Parathyroid adenoma (tissue), 2 donors: ENCODE data around the gene GAREM1.

Source experiments
- H2AFZ ChIP-seq: fragments of 300-600 bp; sonication (generic); one replicate; pipeline ENCODE4 v1.7.0; 2017; ENCODE audit warnings: antibody characterized with exemption, mild to moderate bottlenecking
- H3K27ac ChIP-seq: fragments of 300-600 bp; sonication (generic); one replicate; pipeline ENCODE4 v1.7.0; 2017
- H3K27me3 ChIP-seq: fragments of 300-600 bp; sonication (generic); one replicate; pipeline ENCODE4 v1.7.0; 2017; ENCODE audit warnings: low read length; ENCODE audit not compliant: control insufficient read depth, insufficient read depth
- H3K36me3 ChIP-seq: fragments of 300-600 bp; sonication (generic); one replicate; pipeline ENCODE4 v1.7.0; 2017; ENCODE audit warnings: low read length; ENCODE audit not compliant: control insufficient read depth, insufficient read depth
- H3K4me1 ChIP-seq: fragments of 300-600 bp; sonication (generic); one replicate; pipeline ENCODE4 v1.7.0; 2017; ENCODE audit warnings: control low read depth
- H3K4me2 ChIP-seq: fragments of 300-600 bp; sonication (generic); one replicate; pipeline ENCODE4 v1.7.0; 2017; ENCODE audit warnings: low read length
- H3K4me3 ChIP-seq: fragments of 300-600 bp; sonication (generic); one replicate; pipeline ENCODE4 v1.7.0; 2017; ENCODE audit warnings: low read depth, low read length
- H3K79me2 ChIP-seq: fragments of 300-600 bp; sonication (generic); one replicate; pipeline ENCODE4 v1.7.0; 2017; ENCODE audit warnings: control low read depth
- H3K9ac ChIP-seq: fragments of 300-600 bp; sonication (generic); one replicate; pipeline ENCODE4 v1.7.0; 2017; ENCODE audit warnings: mild to moderate bottlenecking
- H3K9me3 ChIP-seq: fragments of 300-600 bp; sonication (generic); one replicate; pipeline ENCODE4 v1.7.0; 2017; ENCODE audit warnings: low read length; ENCODE audit not compliant: control insufficient read depth
- CTCF ChIP-seq: fragments of 300-600 bp; sonication (generic); IDR thresholded peaks from one replicate; pipeline ENCODE4 v1.7.0; 2017; ENCODE audit warnings: antibody characterized with exemption, mild to moderate bottlenecking
- donor health status: primary hyperparathyroidism.

GAREM1 gene

GRCh38 chr18:32439241-32439640 is 31.4 kb downstream of the GAREM1 start:
- no peaks in the 10 kb centered on the region for H3K27me3 ChIP-seq
- H3K9me3 ChIP-seq: no peaks in the 10 kb centered on the region
- no peaks in the 10 kb centered on the region for H3K36me3 ChIP-seq
- peak overlapping the region; percentile 75 for H2AFZ ChIP-seq
- no peak overlapping the region for H3K4me2 ChIP-seq
- peak overlapping the region; percentile 83 for H3K27ac ChIP-seq
- peaks cover 4% of the 10 kb centered on the region for H3K79me2 ChIP-seq
- H3K4me1 ChIP-seq: peaks cover 37% of the 10 kb centered on the region
- H3K9ac ChIP-seq: no peak overlapping the region
- no peak overlapping the region for H3K4me3 ChIP-seq
- TF ChIP-seq CTCF: no peak

- no peaks in the 10 kb centered on the region for H3K9me3 ChIP-seq
- peak overlapping the region; percentile 75 for H2AFZ ChIP-seq
- H3K79me2 ChIP-seq: no peaks in the 10 kb centered on the region
- no peaks in the 10 kb centered on the region for H3K27me3 ChIP-seq
- no peaks in the 10 kb centered on the region for H3K36me3 ChIP-seq
- TF ChIP-seq CTCF: no peak
- no peak overlapping the region for H3K9ac ChIP-seq
- peak overlapping the region; percentile 83 for H3K27ac ChIP-seq
- H3K4me1 ChIP-seq: peaks cover 31% of the 10 kb centered on the region
- no peak overlapping the region for H3K4me3 ChIP-seq
- no peak overlapping the region for H3K4me2 ChIP-seq
Observed at GRCh38 chr18:32438173-32438572, 32.5 kb downstream of the GAREM1 start.

GRCh38 chr18:32437100-32437834 is 33.4 kb downstream of the GAREM1 start:
- H3K27me3 ChIP-seq: no peaks in the 10 kb centered on the region
- no peak overlapping the region for H3K9ac ChIP-seq
- no peak for TF ChIP-seq CTCF
- no peaks in the 10 kb centered on the region for H3K79me2 ChIP-seq
- H3K27ac ChIP-seq: peak overlapping the region; percentile 83
- H3K4me1 ChIP-seq: peaks cover 31% of the 10 kb centered on the region
- H3K4me2 ChIP-seq: no peak overlapping the region
- H3K4me3 ChIP-seq: no peak overlapping the region
- peak overlapping the region; percentile 75 for H2AFZ ChIP-seq
- H3K9me3 ChIP-seq: no peaks in the 10 kb centered on the region
- no peaks in the 10 kb centered on the region for H3K36me3 ChIP-seq

DNA sequence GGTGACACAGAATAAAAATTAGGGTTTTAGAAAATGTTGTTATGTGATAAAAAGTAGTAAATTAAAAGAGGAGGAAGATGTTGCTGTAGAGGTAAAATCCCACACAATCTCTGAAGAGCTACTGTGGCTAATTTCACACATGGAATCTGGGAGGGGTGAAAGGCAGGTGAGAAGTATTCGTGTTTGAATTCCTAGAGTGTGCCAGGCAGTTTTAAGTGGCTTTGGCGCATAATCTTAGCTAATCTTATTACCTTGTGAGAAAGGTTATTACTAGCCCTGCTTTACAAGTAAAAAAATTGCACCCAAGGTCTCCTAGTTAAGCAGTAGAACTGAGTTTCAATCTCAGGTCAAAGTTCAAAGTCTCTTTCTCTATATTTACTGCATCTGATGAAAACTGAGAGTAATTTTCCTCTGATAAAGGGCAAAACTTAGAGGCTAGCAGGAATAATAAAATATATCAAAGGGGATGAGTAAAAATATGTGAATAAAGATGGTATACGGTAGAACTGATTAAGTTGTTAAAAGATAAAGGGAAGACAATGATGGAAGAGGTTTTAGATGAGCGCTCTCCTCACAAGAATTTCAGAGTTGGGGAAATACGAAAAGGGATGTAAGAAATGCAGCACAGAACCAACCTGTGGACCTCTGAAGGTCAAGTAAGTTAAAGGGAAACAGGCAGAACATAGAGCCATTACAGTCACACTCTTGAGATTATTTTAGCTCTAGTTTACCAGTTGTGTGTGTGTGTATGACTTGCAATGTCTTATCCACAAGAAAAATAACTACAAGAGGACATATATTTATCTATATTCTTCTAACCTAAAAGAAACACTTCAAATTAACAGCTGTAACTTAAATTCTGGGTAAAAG is 34.8 kb downstream of the GAREM1 start:
- TF ChIP-seq CTCF: no peak
- no peak overlapping the region for H3K27ac ChIP-seq
- H3K36me3 ChIP-seq: no peaks in the 10 kb centered on the region
- no peak overlapping the region for H3K4me3 ChIP-seq
- peaks cover under 1% of the 10 kb centered on the region for H3K79me2 ChIP-seq
- no peak overlapping the region for H3K9ac ChIP-seq
- H2AFZ ChIP-seq: no peak overlapping the region
- no peaks in the 10 kb centered on the region for H3K9me3 ChIP-seq
- no peak overlapping the region for H3K4me2 ChIP-seq
- H3K4me1 ChIP-seq: peaks cover 31% of the 10 kb centered on the region
- no peaks in the 10 kb centered on the region for H3K27me3 ChIP-seq
